ACC112 (cell line): ENCODE measurements around the gene CORO2B.

ENCODE experiments used
- H2AFZ ChIP-seq: fragments of 200-600 bp; sonication (generic); one replicate; pipeline ENCODE4 v1.6.0; 2017; ENCODE audit warnings: antibody characterized with exemption, low read length; ENCODE audit not compliant: unreplicated experiment
- H3K27ac ChIP-seq: fragments of 200-600 bp; sonication (generic); 2 replicates; pipeline ENCODE4 v1.5.1; 2014; ENCODE audit warnings: low read depth, mild to moderate bottlenecking, antibody characterized with exemption, low read length, moderate library complexity
- H3K27me3 ChIP-seq: fragments of 200-600 bp; sonication (generic); 2 replicates; pipeline ENCODE4 v1.6.1; 2014; ENCODE audit warnings: mild to moderate bottlenecking, antibody characterized with exemption, low read length, moderate library complexity, mixed read lengths; ENCODE audit not compliant: insufficient read depth
- H3K36me3 ChIP-seq: fragments of 200-600 bp; sonication (generic); 2 replicates; pipeline ENCODE4 v1.6.1; 2016; ENCODE audit warnings: mild to moderate bottlenecking, antibody characterized with exemption, low read length, moderate library complexity, mixed read lengths; ENCODE audit not compliant: insufficient read depth
- H3K4me1 ChIP-seq: fragments of 200-600 bp; sonication (generic); one replicate; pipeline ENCODE4 v1.6.1; 2016; ENCODE audit warnings: low read length, mixed read lengths; ENCODE audit not compliant: insufficient read depth, unreplicated experiment, control insufficient read depth
- H3K4me3 ChIP-seq: fragments of 200-600 bp; sonication (generic); 2 replicates; pipeline ENCODE4 v1.5.1; 2014; ENCODE audit warnings: mild to moderate bottlenecking, low read depth, low read length
- H3K79me2 ChIP-seq: fragments of 200-600 bp; sonication (generic); one replicate; pipeline ENCODE4 v1.6.0; 2016; ENCODE audit warnings: low read length; ENCODE audit not compliant: control insufficient read depth, unreplicated experiment, insufficient read depth

Gene CORO2B

GRCh38 chr15:68717951-68718350, 139.2 kb downstream of the CORO2B start:
- Histone ChIP-seq H3K79me2 (no peaks in the 10 kb centered on the region), H3K4me1 (no peaks in the 10 kb centered on the region), H3K27ac (no peak overlapping the region), H3K27me3 (no peaks in the 10 kb centered on the region), H3K4me3 (no peak overlapping the region), H2AFZ (no peak overlapping the region), H3K36me3 (no peaks in the 10 kb centered on the region)

GRCh38 chr15:68718468-68718867, 139.7 kb downstream of the CORO2B start:
- no peak overlapping the region for H3K4me3 ChIP-seq
- H2AFZ ChIP-seq = no peak overlapping the region
- no peaks in the 10 kb centered on the region for H3K4me1 ChIP-seq
- H3K27me3 ChIP-seq = no peaks in the 10 kb centered on the region
- H3K36me3 ChIP-seq = no peaks in the 10 kb centered on the region
- H3K27ac ChIP-seq = no peak overlapping the region
- H3K79me2 ChIP-seq = no peaks in the 10 kb centered on the region

- Histone ChIP-seq H3K79me2 (no peaks in the 10 kb centered on the region), H3K27me3 (no peaks in the 10 kb centered on the region), H3K27ac (no peak overlapping the region), H3K36me3 (no peaks in the 10 kb centered on the region), H3K4me3 (no peak overlapping the region), H2AFZ (no peak overlapping the region), H3K4me1 (no peaks in the 10 kb centered on the region)
Observed at GRCh38 chr15:68719051-68719450, 140.3 kb downstream of the CORO2B start.

- Histone ChIP-seq H3K4me1 (no peaks in the 10 kb centered on the region), H3K27ac (no peak overlapping the region), H2AFZ (no peak overlapping the region), H3K36me3 (no peaks in the 10 kb centered on the region), H3K27me3 (no peaks in the 10 kb centered on the region), H3K79me2 (no peaks in the 10 kb centered on the region), H3K4me3 (no peak overlapping the region)
Observed at GRCh38 chr15:68719672-68720071, 140.9 kb downstream of the CORO2B start.

GRCh38 chr15:68721886-68722285, 143.1 kb downstream of the CORO2B start:
- no peaks in the 10 kb centered on the region for H3K27me3 ChIP-seq
- no peak overlapping the region for H3K27ac ChIP-seq
- H3K4me3 ChIP-seq = no peak overlapping the region
- H3K4me1 ChIP-seq = no peaks in the 10 kb centered on the region
- no peaks in the 10 kb centered on the region for H3K36me3 ChIP-seq
- no peaks in the 10 kb centered on the region for H3K79me2 ChIP-seq
- no peak overlapping the region for H2AFZ ChIP-seq

GRCh38 chr15:68725736-68726135, 146.9 kb downstream of the CORO2B start:
- Histone ChIP-seq H3K4me3 (no peak overlapping the region), H3K36me3 (no peaks in the 10 kb centered on the region), H3K4me1 (no peaks in the 10 kb centered on the region), H2AFZ (no peak overlapping the region), H3K27me3 (no peaks in the 10 kb centered on the region), H3K79me2 (no peaks in the 10 kb centered on the region), H3K27ac (no peak overlapping the region)

GRCh38 chr15:68726246-68726645, 147.5 kb downstream of the CORO2B start:
- H3K36me3 ChIP-seq = no peaks in the 10 kb centered on the region
- H3K79me2 ChIP-seq = no peaks in the 10 kb centered on the region
- H3K27ac ChIP-seq = no peak overlapping the region
- no peak overlapping the region for H2AFZ ChIP-seq
- no peaks in the 10 kb centered on the region for H3K4me1 ChIP-seq
- H3K27me3 ChIP-seq = no peaks in the 10 kb centered on the region
- H3K4me3 ChIP-seq = no peak overlapping the region

GRCh38 chr15:68729789-68730411, 151.1 kb downstream of the CORO2B start:
- Histone ChIP-seq H3K4me3 (no peak overlapping the region), H3K4me1 (no peaks in the 10 kb centered on the region), H3K27ac (no peak overlapping the region), H2AFZ (no peak overlapping the region), H3K36me3 (no peaks in the 10 kb centered on the region), H3K79me2 (no peaks in the 10 kb centered on the region), H3K27me3 (no peaks in the 10 kb centered on the region)

GRCh38 chr15:68730471-68730919, 151.7 kb downstream of the CORO2B start:
- Histone ChIP-seq H3K4me3 (no peak overlapping the region), H3K4me1 (no peaks in the 10 kb centered on the region), H3K79me2 (no peaks in the 10 kb centered on the region), H3K27me3 (no peaks in the 10 kb centered on the region), H3K36me3 (no peaks in the 10 kb centered on the region), H3K27ac (no peak overlapping the region), H2AFZ (no peak overlapping the region)

GRCh38 chr15:68730976-68731897, 152.4 kb downstream of the CORO2B start:
- Histone ChIP-seq H3K79me2 (no peaks in the 10 kb centered on the region), H3K36me3 (no peaks in the 10 kb centered on the region), H3K27me3 (no peaks in the 10 kb centered on the region), H2AFZ (no peak overlapping the region), H3K27ac (no peak overlapping the region), H3K4me1 (no peaks in the 10 kb centered on the region), H3K4me3 (no peak overlapping the region)

- Histone ChIP-seq H3K4me1 (no peaks in the 10 kb centered on the region), H2AFZ (no peak overlapping the region), H3K27me3 (no peaks in the 10 kb centered on the region), H3K36me3 (no peaks in the 10 kb centered on the region), H3K4me3 (no peak overlapping the region), H3K79me2 (no peaks in the 10 kb centered on the region), H3K27ac (no peak overlapping the region)
Observed at GRCh38 chr15:68732451-68732850, 153.7 kb downstream of the CORO2B start.
